Gastrocnemius medialis (tissue), 4 donors: ENCODE data around the gene CLSTN2. TPM values are rescaled to one million over a fixed set of nuclear protein-coding genes. Genes with fewer than 3 reads are reported as not detected.

Experiments used
- ATAC-seq, 2 donors: fragments of 150-250 bp; one replicate each; pipeline ENCODE4 v1.9.1; 2016
- DNase-seq, 2 donors: peaks; one replicate each; pipeline ENCODE4 v3.0.0-alpha.2; 2019
- H3K27ac ChIP-seq, 4 donors: fragments of 200-600 bp; sonication (generic); 1 replicate in 1 of 4; 2 replicates in 3 of 4; pipeline ENCODE4 v1.5.1; 2016 to 2018; ENCODE audit warnings: mild to moderate bottlenecking in 2 of 4, moderate library complexity in 1 of 4
- H3K27me3 ChIP-seq, 3 donors: fragments of 200-600 bp; sonication (generic) in 2 of 3; 1 replicate in 1 of 3; 2 replicates in 2 of 3; pipeline versions ENCODE4 v1.5.1 to v1.6.0; 2016 to 2019; ENCODE audit warnings: mild to moderate bottlenecking in 1 of 3, moderate library complexity in 1 of 3
- H3K36me3 ChIP-seq, 2 donors: fragments of 200-600 bp; sonication (generic) in 1 of 2; one replicate each; pipeline ENCODE4 v1.5.1; 2017 to 2018
- H3K4me1 ChIP-seq, 2 donors: fragments of 200-600 bp; sonication (generic) in 1 of 2; one replicate each; pipeline ENCODE4 v1.5.1; 2016 to 2017; ENCODE audit warnings: mild to moderate bottlenecking in 2 of 2
- H3K4me3 ChIP-seq, 4 donors: fragments of 200-600 bp; sonication (generic) in 3 of 4; 1 replicate in 1 of 4; 2 replicates in 3 of 4; pipeline ENCODE4 v1.5.1; 2016 to 2019; ENCODE audit warnings: mild to moderate bottlenecking in 2 of 4
- H3K9me3 ChIP-seq, 3 donors: fragments of 200-600 bp; sonication (generic) in 2 of 3; 1 replicate in 1 of 3; 2 replicates in 2 of 3; pipeline ENCODE4 v1.5.1; 2016 to 2019
- POLR2A ChIP-seq, 2 donors: fragments of 450-650 bp; IDR thresholded peaks; one replicate each; pipeline ENCODE4 v1.6.1; 2017; ENCODE audit warnings: antibody characterized with exemption in 2 of 2, mild to moderate bottlenecking in 2 of 2, moderate library complexity in 2 of 2
- in situ Hi-C, 4 donors: fragments of 200-750 bp; cut with MboI; loops; one replicate each; pipeline versions ENCODE4 v1.15.0 to v1.8.0; 2017; ENCODE audit warnings: low sequenced_read_pairs in 4 of 4
- intact Hi-C: fragments of 100-400 bp; cut with DNase I; formaldehyde crosslinking; loops from one replicate; pipeline ENCODE4 v1.15.1; 2023; ENCODE audit warnings: low total_unique reads
- total RNA-seq, 4 donors: library from RNA; depleted of rRNA; stranded (reverse); fragments of >200 nt; gene quantifications; one replicate each; pipeline versions ENCODE4 v1.1.0 to v1.2.3, GENCODE V29; 2016
- TF ChIP-seq, protein P1 (sequence below), 5 experiments: fragments of 450-650 bp in 3 of 5; fragments of 200-600 bp in 2 of 5; sonication (generic) in 2 of 5; IDR thresholded peaks in 4 of 5; conservative IDR thresholded peaks in 1 of 5; 1 replicate in 4 of 5; 2 replicates in 1 of 5; pipeline ENCODE4 v1.5.1; 2016 to 2019; ENCODE audit warnings: antibody characterized with exemption in 5 of 5, mild to moderate bottlenecking in 3 of 5, moderate library complexity in 3 of 5

CLSTN2 gene
- total RNA-seq, 4 donors from 2014 or later, result 1.1 to 4.9 (median 4.0) TPM

DNA sequence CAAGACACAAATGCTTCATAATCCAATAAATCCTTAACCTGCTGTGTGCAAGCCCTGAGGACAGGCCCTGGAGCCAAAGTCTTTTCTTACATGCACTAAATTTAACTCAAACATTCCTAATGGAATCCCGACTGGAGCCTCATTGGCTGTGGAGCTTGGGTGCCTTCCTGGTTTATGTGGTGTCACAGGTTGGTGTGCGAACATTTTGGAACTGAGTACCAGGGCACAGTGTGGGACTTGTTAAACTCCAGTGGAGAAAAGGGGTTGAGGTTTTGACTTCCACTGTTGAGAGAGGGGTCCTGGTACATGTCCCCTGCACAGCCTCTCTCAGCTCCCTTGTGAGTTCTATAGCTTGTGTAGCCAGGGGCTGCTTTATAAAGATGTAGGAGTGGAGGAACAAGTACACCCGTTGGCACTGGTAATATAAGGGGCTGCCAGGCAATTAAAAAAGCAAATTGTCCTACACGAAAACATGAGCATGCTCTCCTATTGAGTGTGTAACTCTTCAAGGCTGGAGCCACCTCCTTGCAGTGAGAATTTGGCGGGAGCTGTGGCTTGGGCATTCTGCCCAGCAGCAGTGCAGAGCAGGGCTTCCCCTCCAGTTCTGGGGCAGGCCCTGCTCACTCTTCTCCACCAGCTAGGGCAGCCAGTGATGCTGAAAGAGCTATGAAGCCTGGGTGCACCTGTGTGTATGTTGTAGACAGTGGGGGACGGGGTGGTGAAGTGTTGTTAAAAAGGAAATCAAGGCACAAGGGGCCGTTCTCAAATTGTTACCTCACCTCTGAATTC is 218.1 kb downstream of the CLSTN2 start:
- DNase-seq, result no peak
- Histone ChIP-seq H3K9me3 (no peaks in the 10 kb centered on the region), H3K4me3 (no peak overlapping the region), H3K36me3 (no peaks in the 10 kb centered on the region), H3K4me1 (peaks cover 4 to 8% of the 10 kb centered on the region in 2 donors), H3K27me3 (no peaks in the 10 kb centered on the region), H3K27ac (no peak overlapping the region)
- in situ Hi-C loops (no loop called here), intact Hi-C loops (no loop called here)
- TF ChIP-seq, protein P1, sequence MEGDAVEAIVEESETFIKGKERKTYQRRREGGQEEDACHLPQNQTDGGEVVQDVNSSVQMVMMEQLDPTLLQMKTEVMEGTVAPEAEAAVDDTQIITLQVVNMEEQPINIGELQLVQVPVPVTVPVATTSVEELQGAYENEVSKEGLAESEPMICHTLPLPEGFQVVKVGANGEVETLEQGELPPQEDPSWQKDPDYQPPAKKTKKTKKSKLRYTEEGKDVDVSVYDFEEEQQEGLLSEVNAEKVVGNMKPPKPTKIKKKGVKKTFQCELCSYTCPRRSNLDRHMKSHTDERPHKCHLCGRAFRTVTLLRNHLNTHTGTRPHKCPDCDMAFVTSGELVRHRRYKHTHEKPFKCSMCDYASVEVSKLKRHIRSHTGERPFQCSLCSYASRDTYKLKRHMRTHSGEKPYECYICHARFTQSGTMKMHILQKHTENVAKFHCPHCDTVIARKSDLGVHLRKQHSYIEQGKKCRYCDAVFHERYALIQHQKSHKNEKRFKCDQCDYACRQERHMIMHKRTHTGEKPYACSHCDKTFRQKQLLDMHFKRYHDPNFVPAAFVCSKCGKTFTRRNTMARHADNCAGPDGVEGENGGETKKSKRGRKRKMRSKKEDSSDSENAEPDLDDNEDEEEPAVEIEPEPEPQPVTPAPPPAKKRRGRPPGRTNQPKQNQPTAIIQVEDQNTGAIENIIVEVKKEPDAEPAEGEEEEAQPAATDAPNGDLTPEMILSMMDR (IDR thresholded peaks at IDR 0.05 in 4 of 5, conservative IDR thresholded peaks at IDR 0.05 in 1 of 5), result no peak
- TF ChIP-seq POLR2A (IDR thresholded peaks at IDR 0.05), result no peak
- ATAC-seq, result no peak

DNA sequence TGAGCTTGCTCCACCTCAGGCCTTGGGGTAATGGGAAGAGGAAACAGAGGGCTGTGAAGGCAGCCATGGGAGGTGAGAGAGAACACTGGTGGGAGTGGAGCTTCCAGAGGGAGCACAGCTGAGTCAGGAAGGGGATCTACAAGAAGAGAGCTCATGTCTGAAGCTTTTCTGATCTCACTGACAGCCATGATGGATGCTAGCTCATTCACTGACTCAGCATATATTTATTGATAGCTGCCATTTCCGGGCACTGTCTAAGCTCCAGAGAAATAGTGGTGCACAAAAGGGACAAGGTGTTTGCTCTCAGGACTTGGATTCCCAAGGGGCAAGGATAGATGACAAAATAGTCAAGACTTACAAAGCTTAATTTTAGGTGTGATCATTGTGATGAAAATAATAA is 218.8 kb downstream of the CLSTN2 start:
- H3K27ac ChIP-seq, result no peak overlapping the region
- TF ChIP-seq POLR2A (IDR thresholded peaks at IDR 0.05), result no peak
- TF ChIP-seq, protein P1 (IDR thresholded peaks at IDR 0.05 in 4 of 5, conservative IDR thresholded peaks at IDR 0.05 in 1 of 5), result no peak
- intact Hi-C loops, result no loop called here
- DNase-seq (no peak), ATAC-seq (no peak)
- H3K4me1 ChIP-seq, result peaks cover 4 to 8% of the 10 kb centered on the region in 2 donors
- H3K36me3 ChIP-seq, result no peaks in the 10 kb centered on the region
- H3K9me3 ChIP-seq, result no peaks in the 10 kb centered on the region
- H3K27me3 ChIP-seq, result no peaks in the 10 kb centered on the region
- in situ Hi-C loops, result no loop called here
- no peak overlapping the region for H3K4me3 ChIP-seq

DNA sequence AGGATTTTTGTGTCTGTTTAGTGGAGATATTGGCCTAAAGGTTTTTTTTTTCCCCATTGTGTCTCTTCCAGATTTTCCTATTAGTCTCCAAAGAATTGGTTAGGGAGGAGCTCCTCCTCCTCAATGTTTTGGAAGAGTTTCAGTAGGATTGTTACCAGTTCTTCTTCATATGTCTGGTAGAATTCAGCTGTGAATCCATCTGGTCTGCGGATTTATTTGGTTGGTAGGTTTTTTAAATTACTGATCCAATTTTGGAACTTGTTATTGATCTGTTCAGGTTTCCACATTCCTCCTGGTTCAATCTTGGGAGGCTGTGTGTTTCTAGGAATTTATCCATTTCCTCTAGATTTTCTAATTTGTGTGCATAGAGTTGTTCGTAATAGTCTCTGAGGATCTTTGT is 222.2 kb downstream of the CLSTN2 start:
- Histone ChIP-seq H3K9me3 (no peaks in the 10 kb centered on the region), H3K36me3 (no peaks in the 10 kb centered on the region), H3K4me3 (no peak overlapping the region), H3K27ac (no peak overlapping the region), H3K27me3 (no peaks in the 10 kb centered on the region), H3K4me1 (peaks cover 4 to 7% of the 10 kb centered on the region in 2 donors)
- TF ChIP-seq, protein P1 (IDR thresholded peaks at IDR 0.05 in 4 of 5, conservative IDR thresholded peaks at IDR 0.05 in 1 of 5), result no peak
- TF ChIP-seq POLR2A (IDR thresholded peaks at IDR 0.05), result no peak
- intact Hi-C loops, result no loop called here
- in situ Hi-C loops, result no loop called here
- ATAC-seq, result no peak
- no peak for DNase-seq

DNA sequence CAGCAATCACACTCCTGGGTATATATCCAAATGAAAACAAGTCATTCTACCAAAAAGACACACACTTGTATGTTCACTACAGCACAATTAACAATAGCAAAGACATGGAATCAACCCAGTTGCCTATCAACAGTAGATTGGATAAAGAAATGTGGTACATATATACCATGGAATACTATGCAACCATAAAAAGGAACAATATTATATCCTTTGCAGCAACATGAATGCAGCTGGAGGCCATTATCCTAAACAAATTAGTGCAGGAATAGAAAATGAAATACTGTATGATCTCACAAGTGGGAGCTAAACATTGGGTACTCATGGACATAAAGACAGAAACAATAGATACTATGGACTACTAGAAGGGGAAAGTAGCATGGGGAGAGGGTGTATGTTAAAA is 224.7 kb downstream of the CLSTN2 start:
- no peaks in the 10 kb centered on the region for H3K36me3 ChIP-seq
- in situ Hi-C loops, result no loop called here
- no peak for DNase-seq
- H3K9me3 ChIP-seq, result no peaks in the 10 kb centered on the region
- intact Hi-C loops, result no loop called here
- no peaks in the 10 kb centered on the region for H3K27me3 ChIP-seq
- no peak overlapping the region for H3K4me3 ChIP-seq
- no peak overlapping the region for H3K27ac ChIP-seq
- TF ChIP-seq, protein P1 (IDR thresholded peaks at IDR 0.05 in 4 of 5, conservative IDR thresholded peaks at IDR 0.05 in 1 of 5), result no peak
- TF ChIP-seq POLR2A (IDR thresholded peaks at IDR 0.05), result no peak
- no peak for ATAC-seq
- H3K4me1 ChIP-seq, result no peaks in the 10 kb centered on the region
